Measurements from ENCODE around the gene FAM89B.

- TF ChIP-seq TAF1 (IDR thresholded peaks at IDR 0.05; ENCODE audit: low read depth) (no peak), MAX (IDR thresholded peaks at IDR 0.05) (no peak), RAD21 (IDR thresholded peaks at IDR 0.05; ENCODE audit: low read depth) (no peak), FOXM1 (IDR thresholded peaks at IDR 0.05; ENCODE audit: borderline replicate concordance, low read depth) (no peak), USF1 (IDR thresholded peaks at IDR 0.05) (no peak), EP300 (IDR thresholded peaks at IDR 0.05; ENCODE audit: borderline replicate concordance) (no peak), TCF12 (IDR thresholded peaks at IDR 0.05; ENCODE audit: low read depth) (no peak), EGR1 (IDR thresholded peaks at IDR 0.05) (no peak), CREB1 (IDR thresholded peaks at IDR 0.05; ENCODE audit: low read depth) (no peak), ZBTB7A (IDR thresholded peaks at IDR 0.05; ENCODE audit: low read depth) (no peak)
Measured at GRCh38 chr11:65586247-65586630, 13.9 kb downstream of the FAM89B start.

Data from Ishikawa (cell line).